PC-9 (cell line): ENCODE measurements around the gene SYCE1.

Experiments used
- EZH2 ChIP-seq: fragments of 200-600 bp; sonication (generic); IDR thresholded peaks from 2 replicates; pipeline ENCODE4 v1.8.0; 2017; ENCODE audit warnings: antibody characterized with exemption, low read depth
- TF ChIP-seq, protein P1 (sequence below): fragments of 200-600 bp; sonication (generic); conservative IDR thresholded peaks from 2 replicates; pipeline ENCODE4 v1.6.1; 2017; ENCODE audit warnings: mixed run types, antibody characterized with exemption, mild to moderate bottlenecking, moderate library complexity

DNA sequence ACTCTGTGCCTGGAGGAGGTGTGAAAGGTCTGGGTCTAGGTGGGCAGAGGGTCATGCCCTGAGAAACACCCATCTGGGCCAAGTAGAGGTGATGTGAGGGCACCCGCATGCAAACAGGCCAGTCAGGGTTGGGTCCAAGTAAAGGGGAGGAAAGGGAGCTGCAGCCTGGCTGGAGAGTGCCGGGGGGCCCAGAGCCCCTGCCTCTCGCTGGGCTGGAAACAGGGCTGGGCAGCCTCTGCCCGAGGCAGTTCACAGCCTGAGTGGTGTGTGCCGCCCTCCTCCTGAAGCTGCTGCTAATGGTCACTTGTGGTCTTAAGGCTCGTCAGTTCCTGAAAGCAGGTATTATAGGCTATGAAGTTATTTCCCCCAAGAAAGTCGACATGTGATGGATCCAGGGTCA is 31.0 kb downstream of the SYCE1 start:
- TF ChIP-seq, protein P1, sequence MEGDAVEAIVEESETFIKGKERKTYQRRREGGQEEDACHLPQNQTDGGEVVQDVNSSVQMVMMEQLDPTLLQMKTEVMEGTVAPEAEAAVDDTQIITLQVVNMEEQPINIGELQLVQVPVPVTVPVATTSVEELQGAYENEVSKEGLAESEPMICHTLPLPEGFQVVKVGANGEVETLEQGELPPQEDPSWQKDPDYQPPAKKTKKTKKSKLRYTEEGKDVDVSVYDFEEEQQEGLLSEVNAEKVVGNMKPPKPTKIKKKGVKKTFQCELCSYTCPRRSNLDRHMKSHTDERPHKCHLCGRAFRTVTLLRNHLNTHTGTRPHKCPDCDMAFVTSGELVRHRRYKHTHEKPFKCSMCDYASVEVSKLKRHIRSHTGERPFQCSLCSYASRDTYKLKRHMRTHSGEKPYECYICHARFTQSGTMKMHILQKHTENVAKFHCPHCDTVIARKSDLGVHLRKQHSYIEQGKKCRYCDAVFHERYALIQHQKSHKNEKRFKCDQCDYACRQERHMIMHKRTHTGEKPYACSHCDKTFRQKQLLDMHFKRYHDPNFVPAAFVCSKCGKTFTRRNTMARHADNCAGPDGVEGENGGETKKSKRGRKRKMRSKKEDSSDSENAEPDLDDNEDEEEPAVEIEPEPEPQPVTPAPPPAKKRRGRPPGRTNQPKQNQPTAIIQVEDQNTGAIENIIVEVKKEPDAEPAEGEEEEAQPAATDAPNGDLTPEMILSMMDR, result no peak
- TF ChIP-seq EZH2, result no peak
